DOHH2 (cell line): ENCODE measurements around the gene LARGE1.

Source experiments
- H3F3A ChIP-seq: fragments of 200-600 bp; sonication (generic), shearing (Covaris generic); 2 replicates; pipeline ENCODE4 v1.6.0; 2016; ENCODE audit warnings: antibody characterized with exemption, mild to moderate bottlenecking; ENCODE audit not compliant: control insufficient read depth, insufficient read depth
- H3K27ac ChIP-seq: fragments of 200-600 bp; sonication (generic); 2 replicates; pipeline ENCODE4 v1.5.1; 2014; ENCODE audit warnings: low read depth, mild to moderate bottlenecking, low read length, moderate library complexity
- H3K27me3 ChIP-seq: fragments of 200-600 bp; sonication (generic); 2 replicates; pipeline ENCODE4 v1.6.1; 2014; ENCODE audit warnings: mild to moderate bottlenecking, low read length, mixed read lengths; ENCODE audit not compliant: control insufficient read depth
- H3K36me3 ChIP-seq: fragments of 200-600 bp; sonication (generic); 2 replicates; pipeline ENCODE4 v1.6.1; 2014; ENCODE audit warnings: mild to moderate bottlenecking, low read length, moderate library complexity, mixed read lengths; ENCODE audit not compliant: control insufficient read depth
- H3K4me1 ChIP-seq: fragments of 200-600 bp; sonication (generic); 2 replicates; pipeline ENCODE4 v1.6.1; 2014; ENCODE audit warnings: mild to moderate bottlenecking, low read length, mixed read lengths; ENCODE audit not compliant: control insufficient read depth
- H3K4me2 ChIP-seq: fragments of 200-600 bp; sonication (generic); 2 replicates; pipeline ENCODE4 v1.6.0; 2014; ENCODE audit warnings: mild to moderate bottlenecking, low read length, moderate library complexity
- H3K4me3 ChIP-seq: fragments of 200-600 bp; sonication (generic); 2 replicates; pipeline ENCODE4 v1.5.1; 2014; ENCODE audit warnings: mild to moderate bottlenecking, low read length, mixed read lengths
- H3K79me2 ChIP-seq: fragments of 200-600 bp; sonication (generic); 2 replicates; pipeline ENCODE4 v1.6.1; 2014; ENCODE audit warnings: mild to moderate bottlenecking, low read length, mixed read lengths; ENCODE audit not compliant: control insufficient read depth
- H3K9me2 ChIP-seq: fragments of 200-600 bp; sonication (generic); replicated peaks from 2 replicates; pipeline ENCODE4 v1.6.1; 2014; ENCODE audit warnings: mild to moderate bottlenecking, low read length, mixed read lengths; ENCODE audit not compliant: control insufficient read depth
- H3K9me3 ChIP-seq: fragments of 200-600 bp; sonication (generic); 2 replicates; pipeline ENCODE4 v1.6.1; 2014; ENCODE audit warnings: antibody characterized with exemption, low read length, mixed read lengths; ENCODE audit not compliant: control insufficient read depth, insufficient read depth
- H4K20me1 ChIP-seq: fragments of 200-600 bp; sonication (generic); 2 replicates; pipeline ENCODE4 v1.6.0; 2014; ENCODE audit warnings: low read depth, mild to moderate bottlenecking, antibody characterized with exemption, low read length, moderate library complexity; ENCODE audit not compliant: control insufficient read depth, insufficient read depth
- CTCF ChIP-seq: fragments of 200-600 bp; sonication (generic); IDR thresholded peaks from one replicate; pipeline ENCODE4 v1.5.1; 2014; ENCODE audit warnings: antibody characterized with exemption, mild to moderate bottlenecking, low read depth, low read length; ENCODE audit not compliant: poor library complexity, severe bottlenecking
- EZH2phosphoT487 ChIP-seq: fragments of 200-600 bp; sonication (generic); IDR thresholded peaks from 2 replicates; pipeline ENCODE4 v1.6.1; 2017; ENCODE audit warnings: borderline replicate concordance, mild to moderate bottlenecking, antibody characterized with exemption, low read length, moderate library complexity, mixed read lengths

Gene LARGE1

GRCh38 chr22:33874206-33874605 lies 46.1 kb downstream of the LARGE1 start:
- no peaks in the 10 kb centered on the region for H3K79me2 ChIP-seq
- no peaks in the 10 kb centered on the region for H3K4me1 ChIP-seq
- no peaks in the 10 kb centered on the region for H3K9me2 ChIP-seq
- no peaks in the 10 kb centered on the region for H3K27me3 ChIP-seq
- H3K9me3 ChIP-seq: no peaks in the 10 kb centered on the region
- no peaks in the 10 kb centered on the region for H3K36me3 ChIP-seq
- no peaks in the 10 kb centered on the region for H4K20me1 ChIP-seq
- H3K27ac ChIP-seq: no peak overlapping the region
- no peaks in the 10 kb centered on the region for H3F3A ChIP-seq
- no peak for TF ChIP-seq EZH2phosphoT487
- no peak for TF ChIP-seq CTCF
- no peak overlapping the region for H3K4me2 ChIP-seq
- no peak overlapping the region for H3K4me3 ChIP-seq

DNA sequence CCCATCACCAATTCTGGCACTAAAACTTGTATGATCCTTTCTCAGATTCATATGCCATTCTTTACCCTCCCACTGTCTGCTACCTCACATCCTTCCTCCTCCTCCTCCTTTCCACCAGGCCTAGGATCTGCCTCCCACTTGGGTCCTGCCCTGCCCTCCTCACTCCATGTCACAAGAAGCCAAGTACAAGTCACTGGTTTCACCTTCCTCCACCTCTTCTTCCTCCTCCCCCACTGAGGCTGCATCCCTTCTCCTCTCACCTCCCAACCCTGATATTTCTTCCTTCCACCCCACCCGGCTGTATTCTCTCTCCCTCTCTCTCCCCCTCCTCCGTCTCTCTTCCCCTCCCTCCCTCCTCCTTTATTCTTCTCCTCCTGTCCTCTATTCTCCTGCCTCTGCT lies 46.6 kb downstream of the LARGE1 start:
- H3K9me3 ChIP-seq: no peaks in the 10 kb centered on the region
- no peaks in the 10 kb centered on the region for H3F3A ChIP-seq
- no peak overlapping the region for H3K4me2 ChIP-seq
- H4K20me1 ChIP-seq: no peaks in the 10 kb centered on the region
- no peak for TF ChIP-seq EZH2phosphoT487
- TF ChIP-seq CTCF: no peak
- no peak overlapping the region for H3K4me3 ChIP-seq
- no peaks in the 10 kb centered on the region for H3K27me3 ChIP-seq
- no peaks in the 10 kb centered on the region for H3K79me2 ChIP-seq
- no peaks in the 10 kb centered on the region for H3K9me2 ChIP-seq
- no peaks in the 10 kb centered on the region for H3K36me3 ChIP-seq
- H3K27ac ChIP-seq: no peak overlapping the region
- no peaks in the 10 kb centered on the region for H3K4me1 ChIP-seq

- TF ChIP-seq CTCF (no peak), EZH2phosphoT487 (no peak)
- no peak overlapping the region for H3K4me2 ChIP-seq
- H3K36me3 ChIP-seq: no peaks in the 10 kb centered on the region
- H4K20me1 ChIP-seq: no peaks in the 10 kb centered on the region
- no peak overlapping the region for H3K27ac ChIP-seq
- H3K4me3 ChIP-seq: no peak overlapping the region
- no peaks in the 10 kb centered on the region for H3K4me1 ChIP-seq
- H3K9me3 ChIP-seq: no peaks in the 10 kb centered on the region
- no peaks in the 10 kb centered on the region for H3K27me3 ChIP-seq
- H3F3A ChIP-seq: no peaks in the 10 kb centered on the region
- no peaks in the 10 kb centered on the region for H3K9me2 ChIP-seq
- H3K79me2 ChIP-seq: no peaks in the 10 kb centered on the region
Measured at GRCh38 chr22:33873186-33873585, 47.1 kb downstream of the LARGE1 start.

GRCh38 chr22:33871935-33872334 lies 48.3 kb downstream of the LARGE1 start:
- no peak overlapping the region for H3K27ac ChIP-seq
- H3K9me3 ChIP-seq: no peaks in the 10 kb centered on the region
- no peaks in the 10 kb centered on the region for H3K36me3 ChIP-seq
- no peaks in the 10 kb centered on the region for H3K4me1 ChIP-seq
- H3F3A ChIP-seq: no peaks in the 10 kb centered on the region
- no peaks in the 10 kb centered on the region for H3K27me3 ChIP-seq
- no peak overlapping the region for H3K4me2 ChIP-seq
- TF ChIP-seq CTCF: no peak
- no peak for TF ChIP-seq EZH2phosphoT487
- no peaks in the 10 kb centered on the region for H3K79me2 ChIP-seq
- no peak overlapping the region for H3K4me3 ChIP-seq
- H4K20me1 ChIP-seq: no peaks in the 10 kb centered on the region
- H3K9me2 ChIP-seq: no peaks in the 10 kb centered on the region
